GM19099 (cell line): ENCODE measurements around the gene SSR4.

Source experiments
- POLR2A ChIP-seq: IDR thresholded peaks from 3 replicates; pipeline ENCODE4 v1.6.1; 2011; ENCODE audit warnings: low read depth; ENCODE audit not compliant: insufficient read length; ENCODE audit errors: extremely low read depth

The SSR4 gene

DNA sequence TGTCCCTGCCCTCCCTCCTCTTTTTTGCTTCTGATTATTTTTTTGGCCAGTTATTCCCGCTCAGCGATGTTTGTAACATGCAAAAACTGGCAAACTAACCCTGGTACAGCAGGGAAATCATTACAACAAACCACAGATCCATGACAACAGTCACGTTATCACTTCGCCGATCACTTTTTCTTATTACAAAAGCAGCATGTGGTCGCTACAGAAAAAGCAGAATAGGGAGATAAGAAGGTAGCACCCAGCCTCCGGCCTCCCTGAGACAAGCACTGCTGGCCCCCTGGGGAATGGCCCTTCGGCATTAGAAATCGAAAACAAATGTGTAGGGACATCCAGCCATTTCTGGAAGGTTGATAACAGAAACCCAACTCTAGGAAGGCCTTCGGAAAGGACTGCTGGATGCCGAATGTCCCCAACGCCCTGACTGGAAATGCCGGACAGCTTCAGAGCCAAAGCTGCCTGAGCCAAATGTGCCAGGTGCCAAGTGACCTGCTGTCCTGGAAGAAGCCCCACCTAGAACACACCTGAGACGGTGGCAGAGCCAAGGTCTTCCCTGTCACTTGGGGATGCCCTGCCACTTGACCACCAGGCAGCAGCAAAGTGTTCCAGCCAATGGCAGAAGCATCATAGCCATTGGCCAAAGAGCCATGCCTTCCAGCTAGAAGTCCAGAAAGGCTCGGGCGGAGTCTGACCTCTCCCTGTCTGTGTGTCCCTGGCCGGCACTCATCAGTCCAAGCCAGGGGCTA, 3.2 kb upstream of the SSR4 start:
- TF ChIP-seq POLR2A, result no peak

- TF ChIP-seq POLR2A, result no peak
Observed at GRCh38 chrX:153792368-153792767, 2.1 kb upstream of the SSR4 start.

GRCh38 chrX:153793291-153793690, 1.2 kb upstream of the SSR4 start:
- no peak for TF ChIP-seq POLR2A

DNA sequence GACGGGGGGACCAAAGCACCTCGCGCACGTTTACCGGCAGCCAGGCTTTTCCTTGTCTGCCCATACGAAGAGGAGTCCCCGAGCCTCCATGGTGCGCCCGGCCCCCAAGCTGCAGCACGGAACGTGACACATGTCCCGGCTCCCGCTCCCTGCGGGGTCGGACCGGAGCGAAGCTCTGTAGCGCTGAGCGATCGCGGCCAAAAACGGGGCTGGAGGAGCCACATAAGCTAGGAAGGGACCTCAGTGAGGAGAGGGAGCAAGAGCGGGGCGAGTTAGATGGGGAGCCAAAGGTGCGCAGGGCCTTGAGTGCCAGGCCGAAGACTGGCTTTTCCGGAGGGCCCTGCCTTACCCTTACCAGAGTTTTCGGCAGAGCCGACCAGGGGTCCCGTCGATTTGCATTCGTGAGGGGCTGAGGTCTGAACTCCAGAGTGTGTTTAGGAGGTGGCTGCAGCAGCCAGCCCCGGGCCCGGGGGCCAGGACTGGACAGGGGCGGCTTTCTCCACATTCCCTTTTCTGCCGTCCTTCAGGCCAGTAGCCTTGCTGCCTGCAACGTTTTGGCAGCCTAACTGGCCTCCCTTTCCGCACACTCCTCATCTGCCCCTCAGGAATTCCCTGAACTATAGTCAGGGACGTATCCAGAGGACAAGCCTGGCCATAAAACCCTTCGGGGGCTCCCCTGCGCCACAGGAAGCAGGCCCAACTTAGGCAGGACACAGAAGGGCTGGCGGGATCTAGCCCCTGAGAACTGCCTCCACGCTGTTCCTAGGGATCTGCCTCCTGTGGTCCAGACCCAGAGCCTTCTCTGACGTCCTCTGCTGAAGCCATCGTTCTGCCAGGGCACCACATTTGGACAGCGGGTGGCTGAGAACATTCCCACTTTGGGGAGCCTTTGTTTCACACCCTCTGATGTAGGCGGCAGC, 689 bp downstream of the SSR4 start:
- no peak for TF ChIP-seq POLR2A

- TF ChIP-seq POLR2A, result no peak
Observed at GRCh38 chrX:153797415-153798015, 3.0 kb downstream of the SSR4 start.

DNA sequence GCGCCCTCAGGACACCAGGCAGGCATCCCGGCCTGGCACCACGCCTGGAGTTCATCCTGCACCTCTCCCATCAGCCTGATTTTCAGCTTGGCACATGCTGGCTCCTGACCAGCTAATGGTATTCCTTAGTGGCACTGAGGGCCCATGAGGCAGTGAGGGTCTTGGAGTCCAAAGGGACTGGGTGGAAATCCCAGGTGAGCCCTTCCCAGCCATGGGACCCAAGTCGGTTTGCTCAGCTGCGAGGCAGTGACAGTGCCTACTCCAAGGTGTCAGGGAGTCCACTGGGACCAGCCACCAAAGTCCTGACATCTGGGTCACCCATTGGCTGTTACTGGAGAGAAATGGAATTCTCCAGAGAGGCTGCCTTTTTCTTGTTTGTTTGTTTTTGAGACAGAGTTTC, 4.9 kb downstream of the SSR4 start:
- TF ChIP-seq POLR2A, result no peak

GRCh38 chrX:153800177-153800722, 5.8 kb downstream of the SSR4 start:
- no peak for TF ChIP-seq POLR2A

- no peak for TF ChIP-seq POLR2A
Observed at GRCh38 chrX:153800746-153801145, 6.3 kb downstream of the SSR4 start.

GRCh38 chrX:153801669-153802068, 7.2 kb downstream of the SSR4 start:
- TF ChIP-seq POLR2A, result no peak

GRCh38 chrX:153802513-153803045, 8.1 kb downstream of the SSR4 start:
- no peak for TF ChIP-seq POLR2A

DNA sequence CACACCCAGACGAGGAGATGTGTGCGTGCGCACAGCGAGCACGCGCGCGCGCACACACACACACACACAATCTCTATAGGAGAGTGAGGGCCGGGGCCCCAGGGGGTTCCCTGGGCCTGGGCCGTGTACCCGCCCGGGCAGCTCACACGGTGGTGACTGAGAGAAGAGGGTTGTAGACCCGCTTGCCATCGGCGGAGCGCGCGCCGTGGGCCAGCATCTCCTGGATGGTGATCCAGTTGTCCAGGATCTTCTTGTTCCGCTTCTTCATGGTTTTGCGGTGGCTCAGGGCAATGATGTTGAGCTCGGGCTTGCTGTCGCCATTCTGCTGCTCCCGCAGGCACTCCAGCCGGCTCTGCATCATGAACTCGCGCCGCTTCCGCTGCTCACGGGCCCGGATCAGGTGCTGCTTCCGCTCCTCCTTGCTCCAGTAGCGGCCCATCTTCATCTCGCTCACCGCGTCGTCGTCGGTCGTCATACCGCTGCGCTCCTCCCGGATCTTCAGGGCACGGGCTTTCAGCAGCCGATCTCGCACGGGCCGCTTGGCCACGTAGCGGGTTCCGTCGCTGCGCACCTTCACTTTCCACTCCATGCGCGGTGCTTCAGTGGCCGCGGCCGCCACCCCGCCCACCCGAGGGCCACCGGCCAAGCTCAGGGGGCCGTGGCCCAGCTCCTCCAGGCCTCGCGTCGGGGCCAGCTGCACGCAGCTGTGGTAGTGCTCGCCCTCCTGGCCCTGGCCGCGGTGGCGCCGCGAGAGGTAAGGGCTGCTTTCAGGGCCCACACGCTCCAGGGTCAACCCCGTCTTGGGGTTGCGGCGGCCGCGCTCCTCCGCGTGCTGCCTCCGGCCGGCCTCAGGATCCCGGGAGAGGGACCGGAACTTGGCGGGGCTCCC, 9.0 kb downstream of the SSR4 start:
- TF ChIP-seq POLR2A, result no peak

GRCh38 chrX:153804100-153804595, 9.7 kb downstream of the SSR4 start:
- TF ChIP-seq POLR2A, result no peak

DNA sequence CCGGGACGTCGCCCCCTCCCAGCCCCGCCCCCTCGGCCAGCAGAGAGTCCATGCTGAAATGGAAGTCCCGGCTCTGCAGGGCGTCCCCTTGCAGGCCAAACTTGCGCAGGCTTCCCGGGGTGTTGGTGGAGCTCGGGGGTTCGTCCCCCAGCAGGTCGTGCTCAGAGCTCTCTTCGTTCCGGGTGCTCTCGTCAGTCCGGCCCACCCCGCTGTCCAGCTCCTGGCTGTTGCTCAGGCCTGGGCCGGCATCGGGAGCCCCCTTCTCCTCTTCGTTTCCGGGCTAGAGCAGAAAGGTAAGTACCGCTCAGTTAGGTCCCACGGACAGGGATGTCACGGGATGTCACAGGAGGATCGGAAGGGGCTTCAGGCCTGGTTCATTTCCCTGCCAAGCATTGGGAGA, 10.2 kb downstream of the SSR4 start:
- no peak for TF ChIP-seq POLR2A

DNA sequence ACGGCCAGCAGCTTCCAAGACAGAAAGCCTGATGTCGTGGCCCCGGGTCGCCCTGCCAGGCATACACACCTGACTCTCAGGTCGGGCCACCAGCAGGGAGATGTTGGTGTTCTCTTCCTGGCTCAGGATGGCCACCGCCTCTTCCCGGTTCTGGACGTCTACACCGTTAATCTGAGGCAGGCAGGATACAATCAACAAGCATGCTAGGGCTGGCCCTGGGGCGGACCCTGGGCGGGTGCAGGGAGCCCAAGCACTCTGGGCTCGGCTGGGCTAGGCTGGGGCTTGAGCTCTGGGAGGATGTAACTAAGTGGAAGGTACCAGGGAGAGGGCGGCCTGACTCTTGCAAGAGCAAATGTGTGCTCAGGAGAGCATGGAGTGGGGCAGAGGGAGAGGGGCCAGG, 11.0 kb downstream of the SSR4 start:
- TF ChIP-seq POLR2A, result no peak
